Measurements from ENCODE around the gene TBC1D24. TPM values are rescaled to one million over a fixed set of nuclear protein-coding genes. Genes with fewer than 3 reads are reported as not detected.
"Not testable (repeated sequence)": the region's sequence is repeated elsewhere in the genome, so short reads cannot be mapped to it uniquely, and the experiment has no call there.

The TBC1D24 gene
- total RNA-seq, 1 donor from 2014 or later: 25.0 TPM

DNA sequence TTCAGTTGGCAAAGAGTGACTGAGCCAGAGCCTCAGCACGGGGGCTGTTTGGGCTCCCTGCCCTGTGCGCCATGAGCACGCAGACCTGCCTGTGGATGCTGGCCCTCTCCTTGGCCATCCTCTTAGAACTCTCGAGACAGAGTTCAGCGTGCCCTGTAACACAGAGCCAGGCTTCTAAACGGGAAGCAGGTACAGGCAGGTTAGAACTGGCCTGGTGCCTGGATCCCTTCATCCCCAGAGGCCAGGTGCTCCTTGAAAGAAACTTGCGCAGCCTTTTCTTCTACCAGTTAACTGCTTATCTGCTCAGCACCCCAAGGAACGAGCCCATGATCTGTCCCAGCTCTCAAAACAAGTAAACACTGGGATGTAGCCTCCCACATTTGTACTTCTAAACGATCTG lies 38.8 kb upstream of the TBC1D24 start:
- no peaks in the 10 kb centered on the region for H3K4me1 Mint-ChIP-seq
- H3K27me3 Mint-ChIP-seq (ENCODE audit: low read depth): no peaks in the 10 kb centered on the region
- DNase-seq (ENCODE audit: low spot score in 2 of 2, unreplicated experiment in 2 of 2): no peak
- peaks cover 27% of the 10 kb centered on the region for H3K36me3 Mint-ChIP-seq
- no peaks in the 10 kb centered on the region for H3K9me3 Mint-ChIP-seq
- TF ChIP-seq, protein P1, sequence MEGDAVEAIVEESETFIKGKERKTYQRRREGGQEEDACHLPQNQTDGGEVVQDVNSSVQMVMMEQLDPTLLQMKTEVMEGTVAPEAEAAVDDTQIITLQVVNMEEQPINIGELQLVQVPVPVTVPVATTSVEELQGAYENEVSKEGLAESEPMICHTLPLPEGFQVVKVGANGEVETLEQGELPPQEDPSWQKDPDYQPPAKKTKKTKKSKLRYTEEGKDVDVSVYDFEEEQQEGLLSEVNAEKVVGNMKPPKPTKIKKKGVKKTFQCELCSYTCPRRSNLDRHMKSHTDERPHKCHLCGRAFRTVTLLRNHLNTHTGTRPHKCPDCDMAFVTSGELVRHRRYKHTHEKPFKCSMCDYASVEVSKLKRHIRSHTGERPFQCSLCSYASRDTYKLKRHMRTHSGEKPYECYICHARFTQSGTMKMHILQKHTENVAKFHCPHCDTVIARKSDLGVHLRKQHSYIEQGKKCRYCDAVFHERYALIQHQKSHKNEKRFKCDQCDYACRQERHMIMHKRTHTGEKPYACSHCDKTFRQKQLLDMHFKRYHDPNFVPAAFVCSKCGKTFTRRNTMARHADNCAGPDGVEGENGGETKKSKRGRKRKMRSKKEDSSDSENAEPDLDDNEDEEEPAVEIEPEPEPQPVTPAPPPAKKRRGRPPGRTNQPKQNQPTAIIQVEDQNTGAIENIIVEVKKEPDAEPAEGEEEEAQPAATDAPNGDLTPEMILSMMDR (IDR thresholded peaks at IDR 0.05; ENCODE audit: unreplicated experiment): no peak
- no peak overlapping the region for H3K27ac Mint-ChIP-seq
- no peak overlapping the region for H3K4me3 Mint-ChIP-seq

DNA sequence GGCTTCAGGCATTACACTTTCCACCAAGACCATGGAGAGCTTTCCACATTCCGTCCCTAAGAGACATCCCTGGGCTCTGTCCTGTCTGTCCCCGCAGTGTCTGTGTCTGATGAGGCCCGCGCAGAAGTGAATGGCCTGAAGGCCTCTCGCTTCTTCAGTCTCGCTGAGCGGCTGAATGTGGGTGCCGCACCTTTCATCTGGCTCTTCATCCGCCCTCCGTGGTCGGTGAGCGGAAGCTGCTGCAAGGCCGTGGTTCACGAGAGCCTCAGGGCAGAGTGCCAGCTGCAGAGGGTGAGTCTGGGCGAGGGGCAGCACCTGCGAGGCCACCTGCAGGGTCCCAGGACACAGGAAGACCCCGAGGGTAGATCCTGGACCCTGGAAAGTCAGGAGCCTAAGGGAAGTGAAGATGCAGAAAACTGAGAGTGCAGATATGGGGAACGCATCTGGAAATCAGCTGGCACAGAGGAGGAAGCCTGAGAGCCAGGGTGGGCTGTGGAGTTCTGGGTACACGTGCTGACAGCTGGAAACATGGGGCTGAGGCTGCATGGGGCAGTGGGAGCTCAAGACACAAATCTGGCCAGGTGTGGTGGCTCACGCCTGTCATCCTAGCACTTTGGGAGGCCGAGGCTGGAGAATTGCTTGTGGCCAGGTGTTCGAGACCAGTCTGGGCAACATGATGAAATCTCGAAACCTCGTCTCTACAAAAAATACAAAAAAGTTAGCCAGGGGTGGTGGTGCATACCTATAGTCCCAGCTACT lies 37.7 kb upstream of the TBC1D24 start:
- Mint-ChIP-seq H3K27ac (no peak overlapping the region), H3K4me1 (no peaks in the 10 kb centered on the region), H3K4me3 (no peak overlapping the region), H3K9me3 (no peaks in the 10 kb centered on the region), H3K27me3 (ENCODE audit: low read depth) (no peaks in the 10 kb centered on the region), H3K36me3 (peaks cover 28% of the 10 kb centered on the region)
- no peak for DNase-seq (ENCODE audit: low spot score in 2 of 2, unreplicated experiment in 2 of 2)
- TF ChIP-seq, protein P1 (IDR thresholded peaks at IDR 0.05; ENCODE audit: unreplicated experiment): no peak

GRCh38 chr16:2438121-2438520 lies 36.8 kb upstream of the TBC1D24 start:
- TF ChIP-seq, protein P1 (IDR thresholded peaks at IDR 0.05; ENCODE audit: unreplicated experiment): no peak

GRCh38 chr16:2439598-2439997 lies 35.3 kb upstream of the TBC1D24 start:
- TF ChIP-seq, protein P1 (IDR thresholded peaks at IDR 0.05; ENCODE audit: unreplicated experiment): no peak
- no peak for DNase-seq (ENCODE audit: low spot score in 2 of 2, unreplicated experiment in 2 of 2)
- Mint-ChIP-seq H3K4me1 (no peaks in the 10 kb centered on the region), H3K27me3 (ENCODE audit: low read depth) (no peaks in the 10 kb centered on the region), H3K4me3 (no peak overlapping the region), H3K9me3 (no peaks in the 10 kb centered on the region), H3K27ac (no peak overlapping the region), H3K36me3 (peaks cover 24% of the 10 kb centered on the region)

More at GRCh38 chr16:2438121-2438520, 36.8 kb upstream of the TBC1D24 start:
- no peaks in the 10 kb centered on the region for H3K27me3 Mint-ChIP-seq (ENCODE audit: low read depth)
- peaks cover 27% of the 10 kb centered on the region for H3K36me3 Mint-ChIP-seq
- H3K27ac Mint-ChIP-seq: no peak overlapping the region
- no peak for DNase-seq (ENCODE audit: low spot score in 2 of 2, unreplicated experiment in 2 of 2)
- no peaks in the 10 kb centered on the region for H3K4me1 Mint-ChIP-seq
- H3K9me3 Mint-ChIP-seq: no peaks in the 10 kb centered on the region
- no peak overlapping the region for H3K4me3 Mint-ChIP-seq

GRCh38 chr16:2441143-2441804 lies 33.7 kb upstream of the TBC1D24 start:
- DNase-seq (ENCODE audit: low spot score in 2 of 2, unreplicated experiment in 2 of 2); H3K27me3 Mint-ChIP-seq (ENCODE audit: low read depth); H3K9me3 Mint-ChIP-seq; H3K27ac Mint-ChIP-seq; H3K4me3 Mint-ChIP-seq; H3K4me1 Mint-ChIP-seq: not testable (repeated sequence)
- peaks cover 26% of the 10 kb centered on the region for H3K36me3 Mint-ChIP-seq

- H3K4me1 Mint-ChIP-seq: no peaks in the 10 kb centered on the region
- peaks cover 28% of the 10 kb centered on the region for H3K36me3 Mint-ChIP-seq
- H3K27ac Mint-ChIP-seq: no peak overlapping the region
- no peaks in the 10 kb centered on the region for H3K9me3 Mint-ChIP-seq
- no peaks in the 10 kb centered on the region for H3K27me3 Mint-ChIP-seq (ENCODE audit: low read depth)
- no peak for DNase-seq (ENCODE audit: low spot score in 2 of 2, unreplicated experiment in 2 of 2)
- TF ChIP-seq, protein P1 (IDR thresholded peaks at IDR 0.05; ENCODE audit: unreplicated experiment): no peak
- H3K4me3 Mint-ChIP-seq: no peak overlapping the region
Observed at GRCh38 chr16:2443555-2443954, 31.4 kb upstream of the TBC1D24 start.

All from mesothelial cell of epicardium (in vitro differentiated cells).